Mesenchymal stem cell (in vitro differentiated cells and primary cell): ENCODE measurements around the gene TTC33.
A peak's percentile ranks its signal among the peaks of the same experiment; 100 is the strongest.

Experiments used
- DNase-seq: peaks from one replicate; pipeline ENCODE4 v3.0.0-alpha.2; 2013
- H2AFZ ChIP-seq: one replicate; pipeline ENCODE4 v1.6.1; 2013; ENCODE audit warnings: low read depth, mild to moderate bottlenecking, control low read depth, inconsistent platforms, low read length, moderate library complexity
- H2AK5ac ChIP-seq: 2 replicates; pipeline ENCODE4 v1.6.1; 2013; ENCODE audit warnings: low read length, moderate library complexity, mild to moderate bottlenecking, inconsistent platforms; ENCODE audit not compliant: severe bottlenecking
- H2BK120ac ChIP-seq: one replicate; pipeline ENCODE4 v1.6.1; 2013; ENCODE audit warnings: low read depth, mild to moderate bottlenecking, inconsistent platforms, low read length, moderate library complexity
- H2BK12ac ChIP-seq, 2 experiments: one replicate each; pipeline ENCODE4 v1.6.1; 2013; ENCODE audit warnings: inconsistent platforms in 2 of 2, low read length in 2 of 2, mild to moderate bottlenecking in 2 of 2, moderate library complexity in 2 of 2, control low read depth in 1 of 2
- H2BK15ac ChIP-seq: one replicate; pipeline ENCODE4 v1.6.1; 2013; ENCODE audit warnings: mild to moderate bottlenecking, low read depth, inconsistent platforms; ENCODE audit not compliant: poor library complexity, severe bottlenecking
- H2BK5ac ChIP-seq: 2 replicates; pipeline ENCODE4 v1.6.1; 2013; ENCODE audit warnings: low read depth, mild to moderate bottlenecking, low read length, control low read depth, inconsistent platforms; ENCODE audit not compliant: poor library complexity, severe bottlenecking
- H3K14ac ChIP-seq, 2 experiments: one replicate each; pipeline ENCODE4 v1.6.1; 2013; ENCODE audit warnings: inconsistent platforms in 2 of 2, low read length in 2 of 2, control low read depth in 1 of 2, mild to moderate bottlenecking in 1 of 2, moderate library complexity in 1 of 2
- H3K18ac ChIP-seq, 2 experiments: one replicate each; pipeline ENCODE4 v1.6.1; 2013; ENCODE audit warnings: inconsistent platforms in 2 of 2, low read length in 2 of 2, control low read depth in 1 of 2, low read depth in 1 of 2, mild to moderate bottlenecking in 1 of 2
- H3K23ac ChIP-seq, 2 experiments: one replicate each; pipeline ENCODE4 v1.6.1; 2013; ENCODE audit warnings: inconsistent platforms in 2 of 2, low read length in 2 of 2, mild to moderate bottlenecking in 2 of 2, moderate library complexity in 2 of 2, control low read depth in 1 of 2
- H3K27ac ChIP-seq: 2 replicates; pipeline ENCODE4 v1.5.1; 2013; ENCODE audit warnings: mild to moderate bottlenecking, moderate library complexity, low read length, control low read depth, inconsistent platforms; ENCODE audit not compliant: poor library complexity, severe bottlenecking
- H3K27me3 ChIP-seq, 2 experiments: 2 replicates each; pipeline versions ENCODE4 v1.6.1 to v1.7.0; 2013; ENCODE audit warnings: low read length in 2 of 2, mild to moderate bottlenecking in 2 of 2, moderate library complexity in 2 of 2, control low read depth in 1 of 2, inconsistent platforms in 1 of 2; ENCODE audit not compliant: control insufficient read depth in 1 of 2, insufficient read depth in 1 of 2
- H3K36me3 ChIP-seq, 2 experiments: 2 replicates each; pipeline versions ENCODE4 v1.6.1 to v1.7.0; 2013; ENCODE audit warnings: low read length in 2 of 2, control low read depth in 1 of 2, inconsistent platforms in 1 of 2, low read depth in 1 of 2, mild to moderate bottlenecking in 1 of 2; ENCODE audit not compliant: insufficient read depth in 2 of 2, control insufficient read depth in 1 of 2
- H3K4ac ChIP-seq, 2 experiments: one replicate each; pipeline ENCODE4 v1.6.1; 2013; ENCODE audit warnings: inconsistent platforms in 2 of 2, low read length in 2 of 2, mild to moderate bottlenecking in 2 of 2, moderate library complexity in 2 of 2, control low read depth in 1 of 2, low read depth in 1 of 2
- H3K4me1 ChIP-seq: 2 replicates; pipeline ENCODE4 v1.6.1; 2013; ENCODE audit warnings: low read depth, low read length, control low read depth; ENCODE audit not compliant: control insufficient read depth, insufficient read depth
- H3K4me2 ChIP-seq: 2 replicates; pipeline ENCODE4 v1.6.1; 2013; ENCODE audit warnings: low read length, mild to moderate bottlenecking, inconsistent platforms; ENCODE audit not compliant: poor library complexity, severe bottlenecking
- H3K4me3 ChIP-seq, 2 experiments: 2 replicates each; pipeline versions ENCODE4 v1.5.1 to v1.7.0; 2013; ENCODE audit warnings: low read length in 2 of 2, mild to moderate bottlenecking in 2 of 2, control low read depth in 1 of 2, low read depth in 1 of 2; ENCODE audit not compliant: insufficient read depth in 1 of 2
- H3K79me1 ChIP-seq: replicated peaks from 2 replicates; pipeline ENCODE4 v1.6.1; 2013; ENCODE audit warnings: mild to moderate bottlenecking, control low read depth, low read length, inconsistent platforms; ENCODE audit not compliant: poor library complexity, severe bottlenecking
- H3K9ac ChIP-seq: 2 replicates; pipeline ENCODE4 v1.7.0; 2013; ENCODE audit warnings: mild to moderate bottlenecking, low read length, moderate library complexity
- H3K9me3 ChIP-seq: 2 replicates; pipeline ENCODE4 v1.7.0; 2013; ENCODE audit warnings: mild to moderate bottlenecking, low read length; ENCODE audit not compliant: control insufficient read depth
- H4K8ac ChIP-seq: one replicate; pipeline ENCODE4 v1.6.1; 2013; ENCODE audit warnings: inconsistent platforms, mild to moderate bottlenecking, low read length, moderate library complexity
- H4K91ac ChIP-seq: one replicate; pipeline ENCODE4 v1.6.1; 2013; ENCODE audit warnings: mild to moderate bottlenecking, low read length, inconsistent platforms
- WGBS: methylation state at CpG from one replicate; pipeline ENCODE4 v1.1.7; 2013; ENCODE audit warnings: mixed read lengths; 5-methylcytosine and 5-hydroxymethylcytosine counted together

TTC33 gene

DNA sequence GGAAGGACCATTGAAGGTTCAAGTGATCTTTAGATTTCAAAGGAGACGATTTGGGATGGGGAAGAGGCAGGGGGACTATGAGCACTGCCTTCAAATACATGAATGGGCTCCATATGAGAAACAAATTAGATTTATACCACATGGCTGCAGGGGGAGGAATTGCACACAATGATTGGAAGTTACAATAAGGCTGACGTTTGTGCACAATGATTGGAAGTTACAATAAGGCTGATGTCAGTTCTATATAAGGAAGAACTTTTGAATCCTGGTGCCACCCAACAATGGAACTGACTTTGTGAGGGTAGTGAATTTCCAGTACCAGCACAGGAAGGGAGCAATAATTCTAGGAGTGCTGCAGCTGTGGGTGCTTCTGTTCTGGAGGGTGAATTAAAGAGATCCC, 171.7 kb downstream of the TTC33 start:
- no peaks in the 10 kb centered on the region for H3K36me3 ChIP-seq
- no peak overlapping the region for H2BK5ac ChIP-seq
- no peak for DNase-seq
- H3K4me1 ChIP-seq: no peaks in the 10 kb centered on the region
- H4K8ac ChIP-seq: no peak overlapping the region
- no peak overlapping the region for H2AK5ac ChIP-seq
- no peak overlapping the region for H3K14ac ChIP-seq
- no peaks in the 10 kb centered on the region for H3K27me3 ChIP-seq
- no peak overlapping the region for H3K27ac ChIP-seq
- no peak overlapping the region for H3K9ac ChIP-seq
- H2AFZ ChIP-seq: no peak overlapping the region
- H2BK15ac ChIP-seq: no peak overlapping the region
- H3K18ac ChIP-seq: no peak overlapping the region
- no peak overlapping the region for H3K4me2 ChIP-seq
- no peak overlapping the region for H3K23ac ChIP-seq
- H3K79me1 ChIP-seq: no peaks in the 10 kb centered on the region
- H3K9me3 ChIP-seq: no peaks in the 10 kb centered on the region
- 92% methylated on average over 2 of the region's 2 CpGs for WGBS
- no peak overlapping the region for H2BK120ac ChIP-seq
- H3K4ac ChIP-seq: no peak overlapping the region
- no peak overlapping the region for H2BK12ac ChIP-seq
- no peak overlapping the region for H4K91ac ChIP-seq
- no peak overlapping the region for H3K4me3 ChIP-seq

GRCh38 chr5:40578501-40579451, 177.0 kb downstream of the TTC33 start:
- 82% methylated on average over 8 of the region's 9 CpGs for whole genome bisulfite sequencing
- H3K4ac ChIP-seq: no peak overlapping the region
- no peaks in the 10 kb centered on the region for H3K36me3 ChIP-seq
- peak; percentile 8 for DNase-seq
- H2BK15ac ChIP-seq: no peak overlapping the region
- no peak overlapping the region for H2BK12ac ChIP-seq
- no peak overlapping the region for H2AK5ac ChIP-seq
- no peaks in the 10 kb centered on the region for H3K9me3 ChIP-seq
- H2BK120ac ChIP-seq: no peak overlapping the region
- no peak overlapping the region for H4K8ac ChIP-seq
- H2AFZ ChIP-seq: no peak overlapping the region
- H3K4me2 ChIP-seq: no peak overlapping the region
- no peak overlapping the region for H3K9ac ChIP-seq
- H3K27ac ChIP-seq: no peak overlapping the region
- no peak overlapping the region for H3K14ac ChIP-seq
- no peak overlapping the region for H2BK5ac ChIP-seq
- no peak overlapping the region for H4K91ac ChIP-seq
- no peaks in the 10 kb centered on the region for H3K27me3 ChIP-seq
- H3K18ac ChIP-seq: no peak overlapping the region
- no peak overlapping the region for H3K4me3 ChIP-seq
- H3K79me1 ChIP-seq: no peaks in the 10 kb centered on the region
- H3K4me1 ChIP-seq: no peaks in the 10 kb centered on the region
- no peak overlapping the region for H3K23ac ChIP-seq

- Histone ChIP-seq H4K91ac (no peak overlapping the region), H2BK15ac (no peak overlapping the region), H2BK120ac (no peak overlapping the region), H3K79me1 (no peaks in the 10 kb centered on the region), H3K4me3 (no peak overlapping the region), H3K9ac (no peak overlapping the region), H3K27ac (no peak overlapping the region), H3K4me1 (peaks cover 2% of the 10 kb centered on the region), H3K18ac (no peak overlapping the region), H4K8ac (no peak overlapping the region), H2AK5ac (no peak overlapping the region), H3K4me2 (no peak overlapping the region), H2BK12ac (no peak overlapping the region), H3K14ac (no peak overlapping the region), H3K27me3 (no peaks in the 10 kb centered on the region), H3K23ac (no peak overlapping the region), H3K36me3 (no peaks in the 10 kb centered on the region), H2BK5ac (no peak overlapping the region), H3K9me3 (no peaks in the 10 kb centered on the region), H3K4ac (no peak overlapping the region), H2AFZ (no peak overlapping the region)
- WGBS: 100% methylated on average over 1 of the region's 3 CpGs
- no peak for DNase-seq
These were observed 178.0 kb downstream of the TTC33 start for GRCh38 chr5:40577718-40578117.

DNA sequence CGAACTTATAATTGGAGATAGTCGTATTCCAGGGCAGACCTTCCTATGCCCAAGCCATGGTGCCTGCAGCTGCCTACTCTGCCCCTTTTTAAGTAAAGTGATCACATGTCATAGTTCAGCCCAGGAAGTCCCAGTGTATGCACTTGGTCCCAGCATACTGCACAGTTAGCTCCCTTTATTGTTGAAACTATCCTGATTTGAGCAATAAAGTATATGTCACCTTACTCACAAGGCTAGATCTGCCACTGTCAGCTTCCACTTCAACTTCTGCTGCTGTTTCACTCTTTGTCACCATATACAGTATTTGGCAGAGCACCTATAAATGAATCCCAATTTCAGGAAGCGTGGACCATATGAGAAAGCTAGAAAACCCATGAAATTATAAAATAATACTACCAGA, 179.8 kb downstream of the TTC33 start:
- no peak overlapping the region for H2BK5ac ChIP-seq
- no peak overlapping the region for H4K8ac ChIP-seq
- H3K4me2 ChIP-seq: no peak overlapping the region
- H3K27ac ChIP-seq: no peak overlapping the region
- no peak overlapping the region for H3K4me3 ChIP-seq
- H3K9me3 ChIP-seq: no peaks in the 10 kb centered on the region
- H3K79me1 ChIP-seq: no peaks in the 10 kb centered on the region
- H2BK12ac ChIP-seq: no peak overlapping the region
- H2AK5ac ChIP-seq: no peak overlapping the region
- H4K91ac ChIP-seq: no peak overlapping the region
- H2BK120ac ChIP-seq: no peak overlapping the region
- H3K36me3 ChIP-seq: no peaks in the 10 kb centered on the region
- no peak overlapping the region for H3K14ac ChIP-seq
- no peak overlapping the region for H3K18ac ChIP-seq
- no peak overlapping the region for H2AFZ ChIP-seq
- no peak for DNase-seq
- no peak overlapping the region for H2BK15ac ChIP-seq
- no peak overlapping the region for H3K9ac ChIP-seq
- WGBS: 94% methylated on average over 2 of the region's 3 CpGs
- H3K23ac ChIP-seq: no peak overlapping the region
- H3K27me3 ChIP-seq: no peaks in the 10 kb centered on the region
- H3K4me1 ChIP-seq: peaks cover 3% of the 10 kb centered on the region
- no peak overlapping the region for H3K4ac ChIP-seq
